ENCODE data around the gene NOCT.
"Not testable (repeated sequence)": the region's sequence is repeated elsewhere in the genome, so short reads cannot be mapped to it uniquely, and the experiment has no call there.

The NOCT gene

GRCh38 chr4:139011225-139011950 is 4.2 kb upstream of the NOCT start:
- no peak for DNase-seq (ENCODE audit: low spot score)

GRCh38 chr4:139014371-139015268 is 961 bp upstream of the NOCT start:
- peak; percentile 95 for DNase-seq (ENCODE audit: low spot score)

DNA sequence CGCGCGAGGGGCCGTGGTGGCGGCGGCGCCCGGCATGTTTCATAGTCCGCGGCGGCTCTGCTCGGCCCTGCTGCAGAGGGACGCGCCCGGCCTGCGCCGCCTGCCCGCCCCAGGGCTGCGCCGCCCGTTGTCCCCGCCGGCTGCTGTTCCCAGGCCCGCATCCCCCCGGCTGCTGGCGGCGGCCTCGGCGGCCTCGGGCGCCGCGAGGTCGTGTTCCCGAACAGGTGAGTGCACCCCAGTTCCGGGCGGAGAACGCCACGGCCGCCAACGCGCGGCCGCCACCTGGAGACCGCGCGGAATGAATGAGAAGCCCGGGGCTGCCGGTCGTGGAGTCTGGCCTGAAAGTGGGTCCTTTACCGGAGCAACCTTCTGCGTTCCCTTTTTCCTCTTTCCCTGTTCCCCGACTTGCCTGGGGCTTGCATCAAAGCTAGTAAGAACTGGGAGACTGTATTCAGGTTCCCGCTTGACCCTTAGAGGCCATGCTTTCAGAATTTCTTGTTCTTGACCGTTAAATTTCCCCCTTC is 429 bp downstream of the NOCT start:
- DNase-seq (ENCODE audit: low spot score): no peak

DNA sequence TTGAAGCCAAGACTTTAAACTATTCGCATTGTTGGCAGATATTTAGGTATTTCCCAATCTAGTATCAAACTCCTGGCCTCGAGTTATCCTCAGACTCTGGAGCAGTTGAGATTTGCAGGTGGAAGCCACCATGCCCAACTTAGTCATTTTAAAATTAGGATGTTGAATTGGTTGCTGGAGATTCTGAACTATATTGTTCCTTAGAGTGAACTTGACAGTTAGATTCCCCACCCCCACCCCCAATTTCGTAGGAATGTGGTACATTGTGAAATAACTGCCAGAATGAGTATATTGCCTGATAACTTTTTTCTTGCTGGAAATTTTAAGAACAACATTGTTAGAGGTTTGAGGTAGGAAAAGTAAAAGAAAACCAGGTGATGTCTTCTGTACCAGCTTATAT is 2.3 kb downstream of the NOCT start:
- no peak for DNase-seq (ENCODE audit: low spot score)

GRCh38 chr4:139018501-139018900 is 2.9 kb downstream of the NOCT start:
- no peak for DNase-seq (ENCODE audit: low spot score)

DNA sequence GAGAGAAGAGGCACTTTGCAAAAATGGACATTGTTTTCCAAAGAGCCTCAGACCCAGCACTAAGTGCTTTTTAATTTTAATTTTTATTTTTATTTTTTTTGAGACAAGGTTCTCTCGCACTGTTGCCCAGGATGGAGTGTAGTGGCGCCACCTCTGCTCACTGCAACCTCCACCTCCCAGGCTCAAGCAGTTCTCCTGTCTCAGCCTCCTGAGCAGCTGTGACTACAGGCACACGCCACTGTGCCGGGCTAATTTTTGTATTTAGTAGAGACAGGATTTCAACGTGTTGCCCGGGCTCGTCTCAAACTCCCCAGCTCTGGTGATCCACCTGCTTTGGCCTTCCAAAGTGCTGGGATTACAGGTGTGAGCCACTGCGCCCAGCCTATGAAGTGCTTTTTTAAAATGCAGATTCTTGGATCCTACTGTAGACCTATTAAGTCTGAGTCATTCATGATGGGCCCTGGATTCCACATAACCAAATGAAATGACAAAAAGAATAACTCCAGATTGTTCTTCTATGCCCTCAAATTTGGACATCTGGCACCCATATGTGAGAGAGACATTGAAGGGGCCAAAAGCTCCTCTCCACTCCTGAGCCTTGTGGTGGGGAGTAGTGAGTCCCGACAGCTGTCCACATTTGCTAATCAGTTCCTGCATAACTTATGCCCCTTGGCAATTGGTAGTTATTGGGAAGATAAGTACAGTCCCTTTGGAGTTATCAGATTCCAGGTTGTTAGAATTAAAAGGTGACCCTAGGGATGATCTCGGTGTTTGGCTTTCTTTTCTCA is 3.6 kb downstream of the NOCT start:
- no peak for DNase-seq (ENCODE audit: low spot score)

- no peak for DNase-seq (ENCODE audit: low spot score)
Observed at GRCh38 chr4:139020384-139020783, 4.8 kb downstream of the NOCT start.

DNA sequence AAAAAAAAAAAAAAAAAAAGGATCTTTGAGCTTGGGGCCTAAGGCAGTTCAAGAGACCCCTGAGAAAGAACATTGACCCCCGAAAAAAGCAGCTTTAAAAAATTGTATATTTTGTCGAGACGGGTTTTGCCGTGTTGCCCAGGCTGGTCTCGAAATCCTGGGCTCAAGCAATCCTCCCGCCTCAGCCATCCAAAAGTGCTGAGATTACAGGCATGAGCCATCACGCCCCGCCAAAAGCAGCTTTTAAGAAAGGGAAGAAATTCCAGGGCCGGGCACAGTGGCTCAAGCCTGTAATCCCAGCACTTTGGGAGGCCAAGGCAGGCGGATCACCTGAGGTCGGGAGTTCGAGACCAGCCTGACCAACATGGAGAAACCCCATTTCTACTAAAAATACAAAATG is 5.5 kb downstream of the NOCT start:
- DNase-seq (ENCODE audit: low spot score): not testable (repeated sequence)

DNA sequence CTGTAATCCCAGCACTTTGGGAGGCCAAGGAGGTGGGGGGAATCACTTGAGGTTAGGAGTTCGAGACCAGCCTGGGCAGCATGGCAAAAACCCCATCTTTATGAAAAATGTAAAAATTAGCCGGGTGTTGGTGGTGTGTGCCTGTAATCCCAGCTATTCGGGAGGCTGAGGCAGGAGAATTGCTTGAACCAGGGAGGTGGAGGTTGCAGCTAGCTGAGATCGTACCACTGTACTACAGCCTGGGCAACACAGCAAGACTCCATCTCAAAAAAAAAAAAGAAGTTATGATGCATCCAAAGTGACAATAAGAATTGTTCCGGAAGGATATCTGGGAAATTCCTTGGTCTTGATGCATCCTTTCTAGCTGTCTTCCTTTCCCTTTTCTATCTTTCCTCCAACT is 7.3 kb downstream of the NOCT start:
- no peak for DNase-seq (ENCODE audit: low spot score)

GRCh38 chr4:139024686-139025085 is 9.1 kb downstream of the NOCT start:
- DNase-seq (ENCODE audit: low spot score): no peak

GRCh38 chr4:139025841-139026240 is 10.3 kb downstream of the NOCT start:
- no peak for DNase-seq (ENCODE audit: low spot score)

DNA sequence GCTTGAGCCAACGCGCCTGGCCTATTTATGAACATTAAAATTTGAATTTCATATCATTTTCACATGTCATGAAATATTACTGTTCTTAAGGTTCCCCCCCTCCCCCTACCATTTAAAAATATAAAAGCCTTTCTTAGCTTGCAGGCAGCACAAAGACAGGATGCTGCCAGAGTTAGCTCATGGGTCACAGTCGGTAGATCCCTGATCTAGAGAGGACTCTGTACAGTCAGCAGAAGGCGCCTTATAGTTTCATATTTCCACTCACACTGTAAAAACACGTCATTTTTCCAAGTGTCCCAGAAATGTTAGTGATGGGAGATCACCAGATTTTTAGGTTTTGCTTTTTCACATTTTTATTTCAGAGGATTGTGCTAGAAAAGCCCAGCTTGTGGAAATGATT is 12.2 kb downstream of the NOCT start:
- DNase-seq (ENCODE audit: low spot score): peak; percentile 59

DNA sequence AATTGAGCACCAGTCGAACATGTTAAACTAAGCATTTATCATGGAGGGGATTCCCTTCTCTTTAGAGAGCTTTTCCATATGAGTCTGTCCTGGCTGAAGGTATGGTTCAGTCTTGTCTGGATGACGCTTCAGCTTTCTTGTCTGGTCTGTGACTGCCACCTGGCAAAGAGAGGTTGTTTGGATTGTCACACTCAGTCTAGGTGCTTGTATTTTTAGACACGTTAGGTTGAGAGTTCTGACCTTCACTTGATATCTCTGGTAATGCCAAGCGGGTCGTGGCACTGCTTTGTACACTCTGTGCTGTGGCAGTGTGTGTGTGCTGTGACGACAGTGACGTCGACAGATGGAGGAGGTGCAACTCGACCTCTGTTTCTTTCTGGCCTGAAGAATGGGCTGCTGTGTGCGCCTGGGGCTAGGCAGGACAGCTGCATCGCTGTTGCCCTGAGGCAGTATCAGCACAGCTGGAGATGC is 12.6 kb downstream of the NOCT start:
- no peak for DNase-seq (ENCODE audit: low spot score)

- not testable (repeated sequence) for DNase-seq (ENCODE audit: low spot score)
Observed at GRCh38 chr4:139029866-139030363, 14.3 kb downstream of the NOCT start.

GRCh38 chr4:139030614-139031235 is 15.1 kb downstream of the NOCT start:
- peak; percentile 72 for DNase-seq (ENCODE audit: low spot score)

- no peak for DNase-seq (ENCODE audit: low spot score)
Observed at GRCh38 chr4:139035650-139036049, 20.1 kb downstream of the NOCT start.

DNA sequence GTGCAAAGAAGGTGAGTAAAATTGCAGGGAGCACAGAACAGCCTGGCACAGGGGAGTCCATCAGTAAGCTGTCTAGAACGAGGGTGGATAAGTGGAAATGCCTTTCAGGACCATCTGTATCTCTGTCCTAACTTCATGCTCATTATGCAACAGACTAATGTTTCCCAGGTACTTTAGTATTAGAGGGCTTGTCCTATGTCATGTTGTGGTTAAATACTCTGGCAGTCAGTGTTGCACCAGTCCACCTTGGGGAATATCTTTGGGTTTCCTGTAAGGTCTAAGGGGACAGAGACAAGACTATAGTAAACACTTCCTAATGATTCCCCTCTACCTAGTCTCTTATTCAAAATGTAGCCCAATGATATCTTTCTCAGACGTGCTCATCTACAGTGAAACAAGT is 21.3 kb downstream of the NOCT start:
- no peak for DNase-seq (ENCODE audit: low spot score)

DNA sequence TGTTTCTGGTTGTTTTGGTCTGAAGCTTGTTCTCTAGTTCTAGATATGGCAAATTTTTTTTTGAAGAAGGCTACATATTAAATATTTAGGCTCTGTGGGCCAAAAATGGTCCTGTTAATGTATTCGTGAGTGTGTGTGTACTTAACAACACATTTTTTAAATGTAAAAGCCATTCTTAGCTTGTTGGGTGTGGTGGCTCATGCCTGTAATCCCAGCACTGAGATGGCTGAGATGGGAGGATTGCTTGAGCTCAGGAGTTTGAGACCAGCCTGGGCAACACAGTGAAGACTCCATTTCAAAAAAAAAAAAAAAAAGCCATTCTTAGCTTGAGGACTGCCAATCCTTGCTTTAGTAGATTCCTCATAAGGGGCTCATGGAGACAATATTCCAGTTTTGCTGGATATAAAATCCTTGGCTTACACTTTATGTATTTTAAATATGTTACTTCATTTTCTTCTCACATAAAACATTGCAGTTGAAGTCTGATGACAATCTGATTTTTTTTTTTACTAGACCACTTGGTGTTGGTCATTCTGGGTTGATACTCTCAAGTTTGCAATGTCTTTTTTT is 23.4 kb downstream of the NOCT start:
- no peak for DNase-seq (ENCODE audit: low spot score)

DNA sequence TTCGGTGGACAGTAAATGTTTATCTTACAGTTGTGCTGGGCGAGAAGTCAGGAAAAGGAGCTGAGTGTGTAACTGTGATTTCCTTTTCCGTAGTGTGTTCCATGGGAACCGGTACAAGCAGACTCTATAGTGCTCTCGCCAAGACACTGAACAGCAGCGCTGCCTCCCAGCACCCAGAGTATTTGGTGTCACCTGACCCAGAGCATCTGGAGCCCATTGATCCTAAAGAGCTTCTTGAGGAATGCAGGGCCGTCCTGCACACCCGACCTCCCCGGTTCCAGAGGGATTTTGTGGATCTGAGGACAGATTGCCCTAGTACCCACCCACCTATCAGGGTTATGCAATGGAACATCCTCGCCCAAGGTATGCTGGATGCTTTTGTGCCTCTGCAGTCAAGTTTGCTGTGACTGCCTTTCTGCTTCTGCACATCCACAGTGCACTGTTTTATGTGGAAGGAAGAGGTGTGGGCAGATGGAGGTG is 27.4 kb downstream of the NOCT start:
- no peak for DNase-seq (ENCODE audit: low spot score)

- DNase-seq (ENCODE audit: low spot score): no peak
Observed at GRCh38 chr4:139044291-139044690, 28.7 kb downstream of the NOCT start.

- no peak for DNase-seq (ENCODE audit: low spot score)
Observed at GRCh38 chr4:139048026-139048425, 32.4 kb downstream of the NOCT start.
